Measurements from ENCODE around the gene DYSF. TPM values are rescaled to one million over a fixed set of nuclear protein-coding genes. Genes with fewer than 3 reads are reported as not detected.
"Not testable (repeated sequence)": the region's sequence is repeated elsewhere in the genome, so short reads cannot be mapped to it uniquely, and the experiment has no call there.

DYSF gene
- polyA plus RNA-seq (ENCODE audit: insufficient read length in 4 of 4) = 10 to 100 TPM; 15.0 to 18.1 (median 16.3) TPM

GRCh38 chr2:71453404-71454220 is at the start of gene DYSF:
Gene DYSF, plus strand, starts transcription at chr2:71453561.
- DNase-seq (ENCODE audit: low read depth in 4 of 4, low spot score in 2 of 4) = peak in 2 of 4 donors; percentile 9 to 27

GRCh38 chr2:71409611-71410010 is 43.8 kb upstream of the DYSF start:
- no peak for DNase-seq (ENCODE audit: low read depth in 4 of 4, low spot score in 2 of 4)

GRCh38 chr2:71410696-71411095 is 42.7 kb upstream of the DYSF start:
- no peak for DNase-seq (ENCODE audit: low read depth in 4 of 4, low spot score in 2 of 4)

GRCh38 chr2:71416866-71417265 is 36.5 kb upstream of the DYSF start:
- DNase-seq (ENCODE audit: low read depth in 4 of 4, low spot score in 2 of 4) = not testable (repeated sequence)

GRCh38 chr2:71417300-71418202 is 35.8 kb upstream of the DYSF start:
- DNase-seq (ENCODE audit: low read depth in 4 of 4, low spot score in 2 of 4) = peak in 2 of 4 donors; percentile 4 to 9

- DNase-seq (ENCODE audit: low read depth in 4 of 4, low spot score in 2 of 4) = no peak
These were observed 34.2 kb upstream of the DYSF start for GRCh38 chr2:71419145-71419544.

- DNase-seq (ENCODE audit: low read depth in 4 of 4, low spot score in 2 of 4) = no peak
These were observed 33.4 kb upstream of the DYSF start for GRCh38 chr2:71419976-71420375.

GRCh38 chr2:71422786-71423185 is 30.6 kb upstream of the DYSF start:
- DNase-seq (ENCODE audit: low read depth in 4 of 4, low spot score in 2 of 4) = no peak

- no peak for DNase-seq (ENCODE audit: low read depth in 4 of 4, low spot score in 2 of 4)
These were observed 29.4 kb upstream of the DYSF start for GRCh38 chr2:71423817-71424420.

GRCh38 chr2:71426721-71427120 is 26.6 kb upstream of the DYSF start:
- no peak for DNase-seq (ENCODE audit: low read depth in 4 of 4, low spot score in 2 of 4)

- DNase-seq (ENCODE audit: low read depth in 4 of 4, low spot score in 2 of 4) = no peak
These were observed 24.6 kb upstream of the DYSF start for GRCh38 chr2:71428472-71429383.

- not testable (repeated sequence) for DNase-seq (ENCODE audit: low read depth in 4 of 4, low spot score in 2 of 4)
These were observed 8.2 kb upstream of the DYSF start for GRCh38 chr2:71445142-71445541.

GRCh38 chr2:71446505-71446904 is 6.9 kb upstream of the DYSF start:
- no peak for DNase-seq (ENCODE audit: low read depth in 4 of 4, low spot score in 2 of 4)

- DNase-seq (ENCODE audit: low read depth in 4 of 4, low spot score in 2 of 4) = no peak
These were observed 4.0 kb upstream of the DYSF start for GRCh38 chr2:71449343-71449742.

GRCh38 chr2:71451705-71452104 is 1.7 kb upstream of the DYSF start:
- no peak for DNase-seq (ENCODE audit: low read depth in 4 of 4, low spot score in 2 of 4)

- no peak for DNase-seq (ENCODE audit: low read depth in 4 of 4, low spot score in 2 of 4)
These were observed 796 bp upstream of the DYSF start for GRCh38 chr2:71452565-71452964.

- no peak for DNase-seq (ENCODE audit: low read depth in 4 of 4, low spot score in 2 of 4)
These were observed 1.1 kb downstream of the DYSF start for GRCh38 chr2:71454221-71455010.

GRCh38 chr2:71455011-71455740 is 1.8 kb downstream of the DYSF start:
- no peak for DNase-seq (ENCODE audit: low read depth in 4 of 4, low spot score in 2 of 4)
